Measurements from ENCODE around the gene KCNH2.

DNA sequence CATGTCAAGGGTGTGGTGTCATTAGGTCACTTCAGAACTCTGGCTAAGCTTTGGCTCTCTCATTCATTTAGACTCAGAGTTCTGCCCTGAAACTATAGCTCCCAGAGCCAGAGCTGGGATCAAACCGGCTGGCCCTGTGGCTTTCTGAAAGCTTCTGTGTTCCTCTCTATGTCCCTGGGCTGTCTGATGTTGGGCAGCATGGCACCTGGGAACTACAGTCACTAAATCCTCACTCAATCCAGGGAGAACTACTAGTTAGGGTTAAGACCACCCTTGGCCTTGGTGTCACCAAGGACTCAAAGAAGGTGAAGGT, 32.9 kb upstream of the KCNH2 start:
- no peak for TF ChIP-seq EZH2 (IDR thresholded peaks at IDR 0.05; ENCODE audit: borderline replicate concordance, low read length)
- TF ChIP-seq, protein P1, sequence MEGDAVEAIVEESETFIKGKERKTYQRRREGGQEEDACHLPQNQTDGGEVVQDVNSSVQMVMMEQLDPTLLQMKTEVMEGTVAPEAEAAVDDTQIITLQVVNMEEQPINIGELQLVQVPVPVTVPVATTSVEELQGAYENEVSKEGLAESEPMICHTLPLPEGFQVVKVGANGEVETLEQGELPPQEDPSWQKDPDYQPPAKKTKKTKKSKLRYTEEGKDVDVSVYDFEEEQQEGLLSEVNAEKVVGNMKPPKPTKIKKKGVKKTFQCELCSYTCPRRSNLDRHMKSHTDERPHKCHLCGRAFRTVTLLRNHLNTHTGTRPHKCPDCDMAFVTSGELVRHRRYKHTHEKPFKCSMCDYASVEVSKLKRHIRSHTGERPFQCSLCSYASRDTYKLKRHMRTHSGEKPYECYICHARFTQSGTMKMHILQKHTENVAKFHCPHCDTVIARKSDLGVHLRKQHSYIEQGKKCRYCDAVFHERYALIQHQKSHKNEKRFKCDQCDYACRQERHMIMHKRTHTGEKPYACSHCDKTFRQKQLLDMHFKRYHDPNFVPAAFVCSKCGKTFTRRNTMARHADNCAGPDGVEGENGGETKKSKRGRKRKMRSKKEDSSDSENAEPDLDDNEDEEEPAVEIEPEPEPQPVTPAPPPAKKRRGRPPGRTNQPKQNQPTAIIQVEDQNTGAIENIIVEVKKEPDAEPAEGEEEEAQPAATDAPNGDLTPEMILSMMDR (conservative IDR thresholded peaks at IDR 0.05 in 1 of 2, IDR thresholded peaks at IDR 0.05 in 1 of 2; ENCODE audit: extremely low read depth in 1 of 2, insufficient read depth in 1 of 2, low read depth in 1 of 2, low read length in 2 of 2), result no peak
